ENCODE results near the gene SLC22A4.

- TF ChIP-seq CTCF (IDR thresholded peaks at IDR 0.05; ENCODE audit: low read length) = no peak
- TF ChIP-seq EZH2 (optimal IDR thresholded peaks at IDR 0.05; ENCODE audit: low read depth, low read length) = no peak
- TF ChIP-seq EZH2phosphoT487 (IDR thresholded peaks at IDR 0.05; ENCODE audit: low read length) = no peak
These were observed 94.8 kb downstream of the SLC22A4 start for GRCh38 chr5:132389051-132389331.

Data from MM.1S (cell line).